ENCODE data around the gene RTEL1. TPM values are rescaled to one million over a fixed set of nuclear protein-coding genes. Genes with fewer than 3 reads are reported as not detected.

The RTEL1 gene
- total RNA-seq, 1 experiment from 2014 or later = 43.0 TPM

DNA sequence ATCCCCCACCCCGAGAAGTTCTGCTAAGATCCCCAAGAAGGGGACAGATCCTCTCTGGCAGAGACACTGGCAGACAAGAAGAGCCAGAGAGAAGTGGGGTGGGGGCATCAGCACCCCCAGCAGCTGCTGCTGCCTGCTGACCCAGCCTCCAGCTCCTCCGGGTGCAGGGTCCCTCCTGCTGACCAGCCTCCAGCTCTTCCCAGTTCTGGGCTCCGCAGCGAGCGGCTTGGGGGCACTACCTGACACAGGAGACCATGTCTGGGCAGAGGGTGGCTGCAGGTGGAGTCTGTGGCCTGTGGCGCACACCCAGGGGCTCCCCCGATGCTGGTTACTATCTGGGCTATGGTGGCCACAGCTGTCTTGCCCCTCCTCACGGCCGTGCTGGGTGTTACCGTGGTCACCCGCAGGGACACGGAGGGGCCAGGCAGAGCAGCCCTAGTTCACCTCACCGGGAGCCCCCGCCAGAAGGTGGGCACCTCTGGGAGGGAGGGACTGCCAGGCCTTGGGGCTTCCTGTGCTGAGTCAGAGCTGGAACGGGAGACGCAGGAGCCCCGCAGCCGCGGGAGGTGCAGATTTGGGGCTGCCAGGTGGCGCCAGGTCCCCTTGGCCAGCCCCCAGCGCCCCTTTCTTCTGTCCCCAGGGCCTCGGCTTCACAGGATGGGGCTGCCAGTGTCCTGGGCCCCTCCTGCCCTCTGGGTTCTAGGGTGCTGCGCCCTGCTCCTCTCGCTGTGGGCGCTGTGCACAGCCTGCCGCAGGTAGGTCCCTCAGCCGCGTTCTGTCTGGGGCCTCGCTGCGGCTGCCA is 79.0 kb downstream of the RTEL1 start:
- CTCF ChIA-PET = no interaction called here
- H3K9me3 ChIP-seq (ENCODE audit: low read length) = no peaks in the 10 kb centered on the region
- no peaks in the 10 kb centered on the region for H4K20me1 ChIP-seq (ENCODE audit: low read length)
- no peak overlapping the region for H3K9ac ChIP-seq (ENCODE audit: low read length)
- DNase-seq (no peak), ATAC-seq (no peak)
- intact Hi-C loops (cut with micrococcal nuclease) = no loop called here
- peaks cover 18% of the 10 kb centered on the region for H3K79me2 ChIP-seq (ENCODE audit: low read length)
- H3K36me3 ChIP-seq (ENCODE audit: low read depth, low read length) = peaks cover 4% of the 10 kb centered on the region
- no peak overlapping the region for H3K4me2 ChIP-seq (ENCODE audit: low read length)
- no peak overlapping the region for H3K27ac ChIP-seq (ENCODE audit: low read length)
- H2AFZ ChIP-seq (ENCODE audit: low read length) = no peak overlapping the region
- peaks cover 12% of the 10 kb centered on the region for H3K4me1 ChIP-seq (ENCODE audit: insufficient read depth, low read length)
- no peak for TF ChIP-seq EZH2 (IDR thresholded peaks at IDR 0.05; ENCODE audit: low read length, unreplicated experiment)
- TF ChIP-seq, protein P1, sequence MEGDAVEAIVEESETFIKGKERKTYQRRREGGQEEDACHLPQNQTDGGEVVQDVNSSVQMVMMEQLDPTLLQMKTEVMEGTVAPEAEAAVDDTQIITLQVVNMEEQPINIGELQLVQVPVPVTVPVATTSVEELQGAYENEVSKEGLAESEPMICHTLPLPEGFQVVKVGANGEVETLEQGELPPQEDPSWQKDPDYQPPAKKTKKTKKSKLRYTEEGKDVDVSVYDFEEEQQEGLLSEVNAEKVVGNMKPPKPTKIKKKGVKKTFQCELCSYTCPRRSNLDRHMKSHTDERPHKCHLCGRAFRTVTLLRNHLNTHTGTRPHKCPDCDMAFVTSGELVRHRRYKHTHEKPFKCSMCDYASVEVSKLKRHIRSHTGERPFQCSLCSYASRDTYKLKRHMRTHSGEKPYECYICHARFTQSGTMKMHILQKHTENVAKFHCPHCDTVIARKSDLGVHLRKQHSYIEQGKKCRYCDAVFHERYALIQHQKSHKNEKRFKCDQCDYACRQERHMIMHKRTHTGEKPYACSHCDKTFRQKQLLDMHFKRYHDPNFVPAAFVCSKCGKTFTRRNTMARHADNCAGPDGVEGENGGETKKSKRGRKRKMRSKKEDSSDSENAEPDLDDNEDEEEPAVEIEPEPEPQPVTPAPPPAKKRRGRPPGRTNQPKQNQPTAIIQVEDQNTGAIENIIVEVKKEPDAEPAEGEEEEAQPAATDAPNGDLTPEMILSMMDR (conservative IDR thresholded peaks at IDR 0.05; ENCODE audit: low read depth, low read length) = no peak
- TF ChIP-seq EZH2phosphoT487 (IDR thresholded peaks at IDR 0.05; ENCODE audit: borderline replicate concordance, low read length) = no peak
- H3K27me3 ChIP-seq (ENCODE audit: low read length) = no peaks in the 10 kb centered on the region
- H3K9me2 ChIP-seq (replicated peaks; ENCODE audit: low read length) = no peaks in the 10 kb centered on the region
- POLR2A ChIA-PET (ENCODE audit: unreplicated experiment) = interaction anchor here (0.6 kb wide), 1 partner anchor 29 kb away, joined by 5 read pairs; the partner anchor contains the start of genes ARFRP1 and ZGPAT
- H3K4me3 ChIP-seq (ENCODE audit: low read length) = no peak overlapping the region
- no TSS peak for BruUV-seq (replicated peaks)
- no peaks in the 10 kb centered on the region for H3F3A ChIP-seq (ENCODE audit: low read length, unreplicated experiment)

DNA sequence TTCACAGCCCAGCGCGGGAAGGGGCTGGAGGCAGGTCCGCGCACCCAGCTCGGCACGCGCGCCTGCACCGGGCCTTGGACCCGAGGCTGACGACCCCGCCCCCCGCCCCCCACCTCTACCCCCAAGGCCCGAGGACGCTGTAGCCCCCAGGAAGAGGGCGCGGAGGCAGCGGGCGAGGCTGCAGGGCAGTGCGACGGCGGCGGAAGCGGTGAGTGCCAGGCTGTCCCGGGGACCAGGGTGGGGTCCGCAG is 79.5 kb downstream of the RTEL1 start:
- Histone ChIP-seq H3K36me3 (ENCODE audit: low read depth, low read length) (peaks cover 9% of the 10 kb centered on the region), H3K9ac (ENCODE audit: low read length) (no peak overlapping the region)
- TF ChIP-seq EZH2 (IDR thresholded peaks at IDR 0.05; ENCODE audit: low read length, unreplicated experiment) (no peak), EZH2phosphoT487 (IDR thresholded peaks at IDR 0.05; ENCODE audit: borderline replicate concordance, low read length) (no peak)
- TF ChIP-seq, protein P1 (conservative IDR thresholded peaks at IDR 0.05; ENCODE audit: low read depth, low read length) = no peak

More for the DNA sequence above, 79.5 kb downstream of the RTEL1 start:
- POLR2A ChIA-PET (ENCODE audit: unreplicated experiment) = interaction anchor here (0.6 kb wide), 1 partner anchor 39 kb away, joined by 4 read pairs; no protein-coding TSS in a partner anchor
- no peaks in the 10 kb centered on the region for H3F3A ChIP-seq (ENCODE audit: low read length, unreplicated experiment)
- CTCF ChIA-PET = no interaction called here
- no TSS peak for BruUV-seq (replicated peaks)
- no peaks in the 10 kb centered on the region for H3K9me2 ChIP-seq (replicated peaks; ENCODE audit: low read length)
- no peak overlapping the region for H3K4me2 ChIP-seq (ENCODE audit: low read length)
- H3K27ac ChIP-seq (ENCODE audit: low read length) = no peak overlapping the region
- H3K79me2 ChIP-seq (ENCODE audit: low read length) = peaks cover 18% of the 10 kb centered on the region
- H3K27me3 ChIP-seq (ENCODE audit: low read length) = no peaks in the 10 kb centered on the region
- no peak overlapping the region for H2AFZ ChIP-seq (ENCODE audit: low read length)
- H4K20me1 ChIP-seq (ENCODE audit: low read length) = no peaks in the 10 kb centered on the region
- no peak for DNase-seq
- H3K9me3 ChIP-seq (ENCODE audit: low read length) = no peaks in the 10 kb centered on the region
- no peak overlapping the region for H3K4me3 ChIP-seq (ENCODE audit: low read length)
- intact Hi-C loops (cut with micrococcal nuclease) = no loop called here
- peaks cover 12% of the 10 kb centered on the region for H3K4me1 ChIP-seq (ENCODE audit: insufficient read depth, low read length)
- ATAC-seq = no peak
